Measurements from ENCODE around the gene PTPRQ. TPM values are rescaled to one million over a fixed set of nuclear protein-coding genes. Genes with fewer than 3 reads are reported as not detected.

PTPRQ gene
- not detected for polyA plus RNA-seq
- long read RNA-seq, donor 1: 0 reads
- long read RNA-seq, donor 2: 0 reads
- long read RNA-seq, donor 3: 0 reads
- long read RNA-seq, donor 4: 0 reads
- long read RNA-seq, donor 5: 0 reads
- long read RNA-seq, donor 6: 0 reads
- long read RNA-seq, donor 7: 0 reads
- long read RNA-seq, donor 8: 0 reads
- long read RNA-seq, donor 9: 0 reads
- long read RNA-seq, donor 10: 0 reads

DNA sequence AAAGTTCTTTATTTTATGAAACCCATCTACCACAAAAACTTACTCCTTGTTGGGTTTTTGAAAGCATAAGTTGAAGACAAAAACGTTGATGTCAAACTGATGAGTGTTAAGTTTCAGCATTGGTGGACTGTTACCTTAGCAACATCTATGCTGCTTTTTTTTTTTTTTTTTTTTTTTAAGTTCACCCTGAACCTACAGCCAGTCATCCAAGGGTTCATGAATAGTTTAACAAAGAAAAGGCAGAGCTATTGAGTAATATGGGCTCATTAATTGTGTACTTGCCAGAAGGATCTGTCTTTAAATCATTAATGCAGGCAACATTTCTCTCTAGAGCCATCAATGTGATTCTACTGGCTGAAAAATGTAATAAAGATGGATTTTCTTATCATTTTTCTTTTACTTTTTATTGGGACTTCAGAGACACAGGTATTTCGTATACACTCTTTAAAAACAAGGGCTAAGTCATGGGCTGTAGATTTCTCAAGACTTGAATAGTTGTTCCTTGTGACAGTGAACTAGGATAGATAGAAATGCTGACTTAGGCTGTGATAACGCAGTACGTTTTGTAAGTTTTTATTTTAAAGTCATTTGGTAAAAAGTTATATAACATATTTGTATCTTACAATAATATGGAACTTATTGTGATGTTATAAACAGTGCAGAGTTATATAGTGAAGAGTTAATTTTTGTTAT lies at the start of gene PTPRQ:
TSS of gene PTPRQ (plus strand) at position 262 of the 693 bp plus-strand sequence. CDS start at position 373, 111 bp downstream.
- Histone ChIP-seq H3K27ac (ENCODE audit: low read depth in 1 of 3, low read length in 2 of 3) (no peak within 1 kb of the TSS), H3K9me3 (ENCODE audit: control insufficient read depth in 2 of 2, insufficient read depth in 1 of 2, low read depth in 1 of 2, low read length in 1 of 2) (no peaks in the 10 kb centered on the region), H3K27me3 (ENCODE audit: control insufficient read depth in 3 of 3, insufficient read depth in 3 of 3, low read length in 3 of 3) (no peaks in the 10 kb centered on the region), H3K4me3 (ENCODE audit: low read depth in 1 of 3, low read length in 3 of 3) (no peak within 1 kb of the TSS), H3K36me3 (ENCODE audit: control insufficient read depth in 3 of 3, insufficient read depth in 2 of 3, low read depth in 1 of 3, low read length in 3 of 3) (no peaks in the 10 kb centered on the region), H3K4me1 (ENCODE audit: control insufficient read depth in 3 of 3, insufficient read depth in 2 of 3, low read depth in 1 of 3, low read length in 2 of 3) (no peaks in the 10 kb centered on the region)
- DNase-seq (no peak), FAIRE-seq (no peak)
- WGBS, 3 donors: 62 to 70% (median 63%) methylated on average over 4 of the region's 4 CpGs

- DNase-seq: no peak
- peaks cover 0 to 20% (median 5%) of the 10 kb centered on the region in 3 donors for H3K27me3 ChIP-seq (ENCODE audit: control insufficient read depth in 3 of 3, insufficient read depth in 3 of 3, low read length in 3 of 3)
- H3K27ac ChIP-seq (ENCODE audit: low read depth in 1 of 3, low read length in 2 of 3): no peak overlapping the region
- H3K36me3 ChIP-seq (ENCODE audit: control insufficient read depth in 3 of 3, insufficient read depth in 2 of 3, low read depth in 1 of 3, low read length in 3 of 3): no peaks in the 10 kb centered on the region
- H3K4me3 ChIP-seq (ENCODE audit: low read depth in 1 of 3, low read length in 3 of 3): no peak overlapping the region
- H3K4me1 ChIP-seq (ENCODE audit: control insufficient read depth in 3 of 3, insufficient read depth in 2 of 3, low read depth in 1 of 3, low read length in 2 of 3): no peaks in the 10 kb centered on the region
- 21 to 36% (median 31%) methylated on average over 20 of the region's 20 CpGs for WGBS, 3 donors
- no peaks in the 10 kb centered on the region for H3K9me3 ChIP-seq (ENCODE audit: control insufficient read depth in 2 of 2, insufficient read depth in 1 of 2, low read depth in 1 of 2, low read length in 1 of 2)
- no peak for FAIRE-seq
Measured at GRCh38 chr12:80400571-80400991, 43.5 kb upstream of the PTPRQ start.

DNA sequence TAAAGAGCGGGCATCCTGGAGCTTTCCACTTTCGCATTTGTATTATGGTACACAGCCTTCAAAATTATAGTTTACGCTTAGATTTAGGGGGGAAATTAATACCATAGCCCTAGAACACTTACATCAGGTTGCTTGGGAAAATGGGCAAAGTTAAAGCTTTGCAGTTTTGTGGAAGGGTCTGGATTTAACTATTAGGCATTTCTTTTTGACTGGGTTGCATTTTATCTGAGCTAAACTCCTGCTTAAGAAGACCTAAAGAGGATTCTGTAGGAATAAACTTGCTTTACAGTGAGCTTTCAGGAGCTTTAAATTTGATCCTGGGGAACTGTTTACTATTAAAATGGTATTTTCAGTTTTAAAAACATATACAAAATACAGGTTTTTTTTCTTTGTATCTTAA lies 42.8 kb upstream of the PTPRQ start:
- no peak overlapping the region for H3K27ac ChIP-seq (ENCODE audit: low read depth in 1 of 3, low read length in 2 of 3)
- no peaks in the 10 kb centered on the region for H3K9me3 ChIP-seq (ENCODE audit: control insufficient read depth in 2 of 2, insufficient read depth in 1 of 2, low read depth in 1 of 2, low read length in 1 of 2)
- H3K36me3 ChIP-seq (ENCODE audit: control insufficient read depth in 3 of 3, insufficient read depth in 2 of 3, low read depth in 1 of 3, low read length in 3 of 3): no peaks in the 10 kb centered on the region
- H3K27me3 ChIP-seq (ENCODE audit: control insufficient read depth in 3 of 3, insufficient read depth in 3 of 3, low read length in 3 of 3): peaks cover 0 to 20% (median 5%) of the 10 kb centered on the region in 3 donors
- no peak overlapping the region for H3K4me3 ChIP-seq (ENCODE audit: low read depth in 1 of 3, low read length in 3 of 3)
- 78 to 80% (median 80%) methylated on average over 3 of the region's 3 CpGs for WGBS, 3 donors
- no peak for FAIRE-seq
- DNase-seq: no peak
- H3K4me1 ChIP-seq (ENCODE audit: control insufficient read depth in 3 of 3, insufficient read depth in 2 of 3, low read depth in 1 of 3, low read length in 2 of 3): no peaks in the 10 kb centered on the region

DNA sequence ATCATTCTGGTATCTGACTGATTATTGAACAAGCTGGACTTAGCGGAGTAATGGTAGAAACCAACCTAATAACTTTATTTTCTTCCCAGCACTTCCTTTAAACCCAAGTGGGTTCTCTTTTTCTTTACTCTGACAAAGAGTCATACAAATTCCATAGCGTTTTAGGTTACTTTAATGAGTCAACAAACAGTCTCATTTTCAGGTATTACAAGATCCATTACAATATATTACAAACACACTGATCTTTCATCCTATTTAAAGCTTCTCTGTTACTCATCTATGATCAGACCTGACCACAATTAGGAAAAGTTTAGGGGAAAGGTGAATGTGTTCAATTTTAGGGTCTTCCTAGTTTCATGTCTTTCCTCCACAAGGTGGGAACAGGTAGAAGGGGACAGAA lies 39.4 kb upstream of the PTPRQ start:
- Histone ChIP-seq H3K36me3 (ENCODE audit: control insufficient read depth in 3 of 3, insufficient read depth in 2 of 3, low read depth in 1 of 3, low read length in 3 of 3) (no peaks in the 10 kb centered on the region), H3K27me3 (ENCODE audit: control insufficient read depth in 3 of 3, insufficient read depth in 3 of 3, low read length in 3 of 3) (peaks cover 0 to 18% (median 5%) of the 10 kb centered on the region in 3 donors)

GRCh38 chr12:80406253-80406652 lies 37.8 kb upstream of the PTPRQ start:
- FAIRE-seq: no peak
- Histone ChIP-seq H3K27ac (ENCODE audit: low read depth in 1 of 3, low read length in 2 of 3) (no peak overlapping the region), H3K4me3 (ENCODE audit: low read depth in 1 of 3, low read length in 3 of 3) (no peak overlapping the region), H3K9me3 (ENCODE audit: control insufficient read depth in 2 of 2, insufficient read depth in 1 of 2, low read depth in 1 of 2, low read length in 1 of 2) (no peaks in the 10 kb centered on the region), H3K27me3 (ENCODE audit: control insufficient read depth in 3 of 3, insufficient read depth in 3 of 3, low read length in 3 of 3) (peaks cover 0 to 2% (median 0%) of the 10 kb centered on the region in 3 donors), H3K36me3 (ENCODE audit: control insufficient read depth in 3 of 3, insufficient read depth in 2 of 3, low read depth in 1 of 3, low read length in 3 of 3) (no peaks in the 10 kb centered on the region), H3K4me1 (ENCODE audit: control insufficient read depth in 3 of 3, insufficient read depth in 2 of 3, low read depth in 1 of 3, low read length in 2 of 3) (no peaks in the 10 kb centered on the region)
- no peak for DNase-seq

More for the DNA sequence above, 39.4 kb upstream of the PTPRQ start:
- no peak overlapping the region for H3K27ac ChIP-seq (ENCODE audit: low read depth in 1 of 3, low read length in 2 of 3)
- no peak for FAIRE-seq
- WGBS, 3 donors: 43 to 60% (median 59%) methylated on average over 2 of the region's 2 CpGs
- H3K4me1 ChIP-seq (ENCODE audit: control insufficient read depth in 3 of 3, insufficient read depth in 2 of 3, low read depth in 1 of 3, low read length in 2 of 3): no peaks in the 10 kb centered on the region
- H3K9me3 ChIP-seq (ENCODE audit: control insufficient read depth in 2 of 2, insufficient read depth in 1 of 2, low read depth in 1 of 2, low read length in 1 of 2): no peaks in the 10 kb centered on the region
- no peak for DNase-seq
- H3K4me3 ChIP-seq (ENCODE audit: low read depth in 1 of 3, low read length in 3 of 3): no peak overlapping the region

- Histone ChIP-seq H3K36me3 (ENCODE audit: control insufficient read depth in 3 of 3, insufficient read depth in 2 of 3, low read depth in 1 of 3, low read length in 3 of 3) (no peaks in the 10 kb centered on the region), H3K9me3 (ENCODE audit: control insufficient read depth in 2 of 2, insufficient read depth in 1 of 2, low read depth in 1 of 2, low read length in 1 of 2) (no peaks in the 10 kb centered on the region), H3K4me3 (ENCODE audit: low read depth in 1 of 3, low read length in 3 of 3) (no peak overlapping the region), H3K27me3 (ENCODE audit: control insufficient read depth in 3 of 3, insufficient read depth in 3 of 3, low read length in 3 of 3) (no peaks in the 10 kb centered on the region), H3K4me1 (ENCODE audit: control insufficient read depth in 3 of 3, insufficient read depth in 2 of 3, low read depth in 1 of 3, low read length in 2 of 3) (no peaks in the 10 kb centered on the region), H3K27ac (ENCODE audit: low read depth in 1 of 3, low read length in 2 of 3) (no peak overlapping the region)
- FAIRE-seq: no peak
- 39 to 44% (median 43%) methylated on average over 3 of the region's 3 CpGs for WGBS, 3 donors
- no peak for DNase-seq
Measured at GRCh38 chr12:80411787-80412186, 32.2 kb upstream of the PTPRQ start.

- Histone ChIP-seq H3K36me3 (ENCODE audit: control insufficient read depth in 3 of 3, insufficient read depth in 2 of 3, low read depth in 1 of 3, low read length in 3 of 3) (no peaks in the 10 kb centered on the region), H3K4me3 (ENCODE audit: low read depth in 1 of 3, low read length in 3 of 3) (no peak overlapping the region), H3K9me3 (ENCODE audit: control insufficient read depth in 2 of 2, insufficient read depth in 1 of 2, low read depth in 1 of 2, low read length in 1 of 2) (no peaks in the 10 kb centered on the region), H3K27ac (ENCODE audit: low read depth in 1 of 3, low read length in 2 of 3) (no peak overlapping the region), H3K4me1 (ENCODE audit: control insufficient read depth in 3 of 3, insufficient read depth in 2 of 3, low read depth in 1 of 3, low read length in 2 of 3) (no peaks in the 10 kb centered on the region), H3K27me3 (ENCODE audit: control insufficient read depth in 3 of 3, insufficient read depth in 3 of 3, low read length in 3 of 3) (no peaks in the 10 kb centered on the region)
- DNase-seq: peak; percentile 27 to 39
- FAIRE-seq: no peak
- 2 to 4% (median 3%) methylated on average over 3 of the region's 3 CpGs for WGBS, 3 donors
Measured at GRCh38 chr12:80412343-80412953, 31.6 kb upstream of the PTPRQ start.

- Histone ChIP-seq H3K27me3 (ENCODE audit: control insufficient read depth in 3 of 3, insufficient read depth in 3 of 3, low read length in 3 of 3) (no peaks in the 10 kb centered on the region), H3K27ac (ENCODE audit: low read depth in 1 of 3, low read length in 2 of 3) (no peak overlapping the region), H3K4me1 (ENCODE audit: control insufficient read depth in 3 of 3, insufficient read depth in 2 of 3, low read depth in 1 of 3, low read length in 2 of 3) (no peaks in the 10 kb centered on the region), H3K4me3 (ENCODE audit: low read depth in 1 of 3, low read length in 3 of 3) (no peak overlapping the region), H3K36me3 (ENCODE audit: control insufficient read depth in 3 of 3, insufficient read depth in 2 of 3, low read depth in 1 of 3, low read length in 3 of 3) (no peaks in the 10 kb centered on the region), H3K9me3 (ENCODE audit: control insufficient read depth in 2 of 2, insufficient read depth in 1 of 2, low read depth in 1 of 2, low read length in 1 of 2) (no peaks in the 10 kb centered on the region)
- DNase-seq (no peak), FAIRE-seq (no peak)
- 72 to 85% (median 77%) methylated on average over 3 of the region's 3 CpGs for WGBS, 3 donors
Measured at GRCh38 chr12:80413462-80413861, 30.6 kb upstream of the PTPRQ start.

Measured in small intestine (tissue), 16 donors.